HG02870 (cell line): ENCODE data around the gene CUL4A.
"Not testable (repeated sequence)": the region's sequence is repeated elsewhere in the genome, so short reads cannot be mapped to it uniquely, and the experiment has no call there.

Source experiments
- ATAC-seq: cut with Tn5 transposase; IDR thresholded peaks from one replicate; pipeline ENCODE4 v1.9.1; 2021; ENCODE audit warnings: mild to moderate bottlenecking, moderate library complexity; ENCODE audit not compliant: unreplicated experiment

Gene CUL4A

DNA sequence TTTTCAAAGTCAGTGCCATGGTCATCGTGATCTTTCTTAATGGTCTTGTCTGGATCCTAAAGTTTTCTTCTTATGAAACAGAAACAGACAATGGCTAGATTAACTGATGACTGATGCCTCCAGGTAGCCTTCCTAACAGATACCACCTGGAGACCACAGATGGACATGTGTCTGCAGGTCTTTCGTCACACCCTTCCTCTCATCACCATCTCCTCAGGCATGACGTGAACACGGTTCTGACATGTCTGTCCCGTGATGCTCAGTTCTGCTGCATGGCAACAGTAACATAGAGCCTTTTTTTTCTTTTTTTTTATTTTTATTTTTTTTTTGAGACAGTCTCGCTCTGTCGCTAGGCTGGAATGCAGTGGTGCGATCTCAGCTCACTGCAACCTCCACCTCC, 74.5 kb downstream of the CUL4A start:
- ATAC-seq, result no peak

DNA sequence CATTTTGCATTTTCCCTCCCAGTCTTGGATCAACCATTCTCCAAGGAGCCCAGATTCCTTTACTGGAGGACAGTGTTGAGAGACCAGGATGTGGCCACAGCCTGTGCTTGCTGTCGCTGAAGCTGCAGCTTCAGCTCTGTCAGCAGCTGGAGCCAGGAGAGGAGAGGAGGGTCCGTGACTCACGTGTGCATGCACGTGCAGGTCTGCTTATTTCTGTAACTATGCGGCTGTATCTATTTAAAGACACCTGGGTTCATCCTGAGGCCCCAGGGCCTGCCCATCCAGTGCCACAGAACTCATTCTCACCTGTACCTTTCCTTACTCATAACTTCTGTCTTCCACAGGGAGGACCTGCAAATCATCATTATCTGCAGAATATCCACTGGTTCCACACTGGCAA, 79.5 kb downstream of the CUL4A start:
- ATAC-seq, result no peak

DNA sequence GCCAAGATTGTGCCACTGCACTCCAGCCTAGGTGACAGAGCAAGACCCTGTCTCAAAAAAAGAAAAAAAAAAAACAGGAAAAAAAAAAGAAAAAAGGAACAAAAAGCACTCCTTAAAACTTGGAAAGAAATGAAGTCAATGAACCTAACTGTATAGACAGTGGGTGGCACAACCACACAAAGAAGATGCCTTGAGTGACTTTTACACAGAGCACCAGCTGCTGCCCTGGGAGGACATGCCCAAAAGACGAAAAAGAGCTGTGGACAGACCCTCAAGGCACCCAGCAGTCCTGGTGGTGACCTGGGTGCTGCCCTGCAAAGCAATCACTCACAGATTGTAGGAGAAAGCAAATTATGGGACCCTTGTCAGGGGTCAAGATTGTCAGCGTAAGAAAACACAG, 81.7 kb downstream of the CUL4A start:
- ATAC-seq, result no peak

DNA sequence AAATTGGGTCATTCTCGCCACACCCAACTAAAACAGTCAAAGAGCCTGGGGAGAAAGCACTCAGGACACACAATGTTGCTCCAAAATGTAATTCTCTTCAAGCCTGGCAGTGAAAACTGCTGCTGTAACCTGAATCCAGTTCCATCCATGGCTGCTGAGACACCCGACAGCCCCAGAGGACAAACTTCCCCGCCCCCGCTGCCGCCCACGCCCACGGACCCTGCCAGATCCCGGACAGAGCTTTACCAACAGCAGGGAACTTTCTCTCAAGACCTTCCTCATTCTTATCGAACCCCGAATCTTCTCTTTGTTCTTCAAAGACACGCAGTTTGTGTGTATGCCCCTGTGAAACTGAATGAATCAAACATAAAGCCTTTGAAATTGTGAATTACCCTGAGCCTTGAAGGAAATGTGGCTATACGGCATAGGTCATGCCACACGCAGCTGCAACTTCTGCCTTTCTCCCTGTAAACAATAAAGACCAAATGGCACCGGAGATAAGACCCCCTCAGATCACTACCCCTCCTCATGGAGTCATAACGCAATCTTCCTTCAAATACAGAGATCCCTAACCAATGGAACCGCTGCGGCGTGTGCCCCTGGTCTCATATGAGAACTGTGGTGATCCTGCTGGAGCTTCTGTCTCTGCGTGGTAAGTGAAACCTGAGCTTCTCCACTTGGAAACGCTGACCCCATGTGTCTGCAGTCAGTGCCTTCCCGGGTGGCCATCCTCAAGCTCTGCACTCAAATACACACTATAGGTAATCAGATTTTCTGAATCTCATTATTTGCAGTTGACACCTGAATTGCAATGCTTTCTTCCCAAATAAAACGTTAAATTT, 82.8 kb downstream of the CUL4A start:
- ATAC-seq, result no peak

DNA sequence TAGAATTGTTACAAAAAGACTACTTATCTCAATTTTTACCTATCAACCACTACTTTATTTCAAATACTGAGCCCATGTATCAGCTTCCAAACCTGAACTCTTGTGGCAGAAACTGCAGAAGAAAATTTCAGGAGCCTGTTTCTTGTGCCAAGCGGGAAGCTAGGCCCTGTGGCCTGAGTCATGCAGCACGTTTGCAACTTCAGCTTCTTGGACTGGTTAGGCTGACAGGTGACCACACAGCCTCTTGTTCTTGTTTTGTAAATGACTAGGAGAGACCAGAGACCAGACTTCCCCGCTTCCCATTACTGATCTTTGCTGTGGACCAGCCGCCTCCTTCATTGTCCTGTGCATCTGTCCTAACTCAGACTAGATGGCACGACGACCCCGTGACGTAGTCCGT, 84.3 kb downstream of the CUL4A start:
- ATAC-seq, result no peak

DNA sequence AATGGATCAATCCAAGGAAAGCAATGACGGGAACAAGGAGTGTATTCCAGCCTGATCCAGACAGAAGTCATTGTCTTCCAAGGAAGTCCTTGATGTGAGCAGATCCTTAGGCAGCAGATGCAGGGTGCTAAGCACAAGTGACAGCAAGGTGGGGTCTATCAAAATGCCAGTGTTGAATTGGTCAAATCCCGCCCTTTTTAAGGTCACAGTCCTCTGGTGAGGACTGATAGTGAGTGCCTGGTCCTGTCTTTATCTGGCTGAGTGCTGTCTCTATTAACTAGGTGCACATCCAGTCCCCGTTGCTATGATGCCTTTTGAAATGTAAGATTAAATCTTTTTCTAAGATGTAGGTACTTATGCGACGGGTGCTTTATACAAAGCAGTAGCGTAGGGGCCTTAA, 86.4 kb downstream of the CUL4A start:
- no peak for ATAC-seq

DNA sequence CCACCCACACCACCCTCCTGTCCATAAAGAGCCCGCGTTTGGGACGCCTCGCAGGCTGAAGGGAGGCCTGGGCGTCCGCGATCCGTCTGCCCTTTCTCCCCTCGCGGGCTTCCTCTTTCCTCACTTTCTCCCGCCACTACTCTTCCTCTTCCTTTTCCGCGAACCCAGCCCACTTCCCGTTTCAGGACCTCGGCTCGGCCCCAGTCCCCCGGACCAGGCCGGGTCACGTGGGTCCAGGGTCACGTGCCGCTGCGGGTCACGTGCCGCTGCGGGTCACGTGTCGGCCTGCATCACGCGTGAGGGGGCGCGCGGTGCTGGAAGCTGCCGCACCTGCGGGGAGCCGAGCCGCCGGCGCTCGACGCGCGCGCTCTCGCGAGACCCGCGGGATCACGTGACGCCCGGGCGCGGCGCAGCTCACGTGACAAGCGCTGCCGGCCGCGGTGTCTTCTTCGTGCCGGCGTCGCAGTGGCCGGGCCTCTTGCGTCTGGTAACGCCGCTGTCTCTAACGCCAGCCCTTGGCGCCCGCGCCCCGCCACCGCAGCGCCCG, 87.5 kb downstream of the CUL4A start, which contains the start of gene LAMP1:
Gene LAMP1 (plus strand): TSS at position 417 of the 547 bp plus-strand sequence. CDS start 196 bp downstream, outside the sequence.
- ATAC-seq, result peak; percentile 62

DNA sequence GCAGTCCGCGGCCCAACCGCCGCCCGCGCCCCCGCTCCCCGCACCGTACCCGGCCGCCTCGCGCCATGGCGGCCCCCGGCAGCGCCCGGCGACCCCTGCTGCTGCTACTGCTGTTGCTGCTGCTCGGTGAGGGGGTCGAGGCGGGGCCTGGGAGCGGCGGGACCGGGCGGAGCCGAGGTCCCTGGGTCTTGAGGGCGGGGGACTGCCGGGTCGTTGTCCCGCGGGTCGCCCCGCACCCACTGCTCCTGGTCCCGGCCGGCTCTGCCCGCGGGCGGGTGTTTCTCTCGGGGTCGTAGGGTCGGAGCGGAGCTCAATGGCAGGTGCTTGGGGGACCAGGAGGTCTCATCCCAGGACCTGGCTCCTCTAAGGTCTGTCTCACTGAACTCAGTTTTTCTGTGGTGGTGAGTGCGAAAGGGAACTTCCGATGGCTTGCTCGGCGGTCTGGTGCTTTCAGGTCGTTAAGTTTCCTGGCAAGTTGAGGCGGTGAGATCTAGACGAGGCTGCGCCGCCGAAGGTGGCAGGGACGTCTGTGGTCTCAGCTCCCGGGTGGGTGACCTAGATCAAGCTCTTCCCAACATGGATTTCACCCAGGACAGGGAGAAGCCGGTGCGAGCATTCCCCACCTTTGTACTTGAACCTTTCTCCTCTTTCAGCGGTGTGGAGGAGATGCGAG, 88.1 kb downstream of the CUL4A start:
- peak; percentile 35 for ATAC-seq

DNA sequence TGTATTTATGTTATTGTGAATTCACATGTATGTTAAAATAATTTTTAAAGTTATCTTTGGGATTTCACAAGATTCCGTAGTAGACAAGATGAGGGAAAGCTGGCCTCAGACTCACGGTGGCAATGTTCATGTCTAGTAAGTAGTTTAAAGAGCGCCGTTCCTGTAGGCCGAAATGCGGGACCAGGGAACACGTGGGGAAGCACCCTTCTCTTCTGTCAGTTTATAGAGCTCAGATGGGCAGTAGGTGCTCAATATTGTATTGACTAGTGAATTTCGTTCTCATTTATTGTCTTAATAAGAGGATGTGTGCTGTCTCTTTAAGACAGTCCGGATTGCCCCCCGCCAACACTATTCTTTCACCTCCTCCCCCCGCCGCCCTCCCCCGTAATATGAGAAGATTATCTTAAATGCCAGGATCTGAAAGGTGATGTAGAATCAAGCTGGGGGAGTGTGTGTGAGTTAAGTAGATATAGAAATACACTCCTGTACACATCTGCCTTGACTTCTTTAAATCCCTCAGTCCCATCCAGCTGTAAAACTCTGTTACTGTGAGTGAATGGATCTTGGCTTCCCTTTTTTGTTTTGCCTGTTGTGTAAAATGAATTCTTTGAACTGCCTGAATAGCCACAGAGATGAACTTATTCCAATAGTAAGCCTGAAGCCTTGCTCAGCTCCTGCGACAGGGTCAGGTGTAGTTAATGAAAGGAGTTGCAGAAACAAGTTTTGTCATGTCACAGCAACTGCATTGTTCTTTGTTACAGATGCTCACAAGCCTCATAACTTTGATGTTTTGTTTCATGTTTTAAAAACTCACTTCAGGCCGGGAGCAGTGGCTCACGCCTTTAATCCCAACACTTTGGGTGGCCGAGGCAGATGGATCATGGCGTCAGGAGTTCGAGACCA, 88.9 kb downstream of the CUL4A start:
- no peak for ATAC-seq

DNA sequence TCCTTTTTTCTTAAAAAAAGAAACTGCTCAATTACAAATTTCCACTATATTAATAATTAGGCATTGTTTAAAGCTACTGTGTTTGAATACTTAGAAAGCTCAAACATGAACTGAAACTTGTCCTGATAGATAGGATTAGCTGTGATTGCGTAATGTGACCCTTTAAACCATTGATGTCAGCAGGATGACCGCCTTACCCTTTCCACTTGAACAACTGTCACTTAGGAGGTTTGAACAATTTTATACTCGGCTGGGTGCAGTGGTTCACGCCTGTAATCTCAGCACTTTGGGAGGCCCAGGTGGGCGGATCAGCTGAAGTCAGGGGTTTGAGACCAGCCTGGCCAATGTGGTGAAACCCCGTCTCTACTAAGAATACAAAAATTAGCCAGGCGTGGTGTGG, 90.5 kb downstream of the CUL4A start:
- ATAC-seq, result peak; percentile 31

DNA sequence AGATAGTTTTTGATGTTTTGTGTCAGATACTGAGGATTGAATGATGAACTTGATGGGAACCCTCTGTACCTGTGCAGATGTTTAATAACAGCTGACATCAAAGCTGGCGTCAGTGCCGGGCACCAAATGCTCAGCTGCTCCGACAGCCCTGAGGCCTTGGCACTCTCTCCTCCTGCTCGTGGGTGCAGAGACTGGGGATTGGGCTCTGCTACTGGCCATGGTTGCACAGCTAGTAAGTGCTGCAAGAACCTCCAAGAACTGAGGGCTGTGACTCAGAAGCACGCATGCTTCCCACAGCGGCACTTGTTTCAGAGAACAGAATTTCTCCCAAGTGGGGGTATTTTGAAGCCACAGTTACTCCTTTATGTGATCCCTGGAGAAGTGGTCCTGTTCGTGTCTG, 93.6 kb downstream of the CUL4A start:
- ATAC-seq, result no peak

DNA sequence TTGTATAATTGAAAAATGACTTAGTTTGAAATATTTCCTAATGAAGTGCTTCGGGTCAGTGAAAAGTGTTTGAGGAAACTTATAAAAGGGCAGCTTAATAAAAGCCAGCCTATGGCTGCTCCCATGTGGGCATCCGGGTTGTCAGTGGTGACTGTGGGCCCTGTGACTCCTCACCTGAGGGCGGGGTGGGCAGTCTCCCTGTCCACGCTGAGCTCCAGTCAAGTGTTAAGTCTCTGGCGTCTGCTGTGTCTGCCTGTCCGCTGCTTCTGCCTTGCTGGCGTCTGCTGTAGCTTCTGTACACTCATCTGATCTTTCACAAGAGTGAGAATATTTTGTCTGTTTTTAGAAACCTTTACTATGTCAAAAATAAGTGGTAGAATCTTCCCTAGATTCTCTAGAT, 94.7 kb downstream of the CUL4A start:
- ATAC-seq, result no peak

DNA sequence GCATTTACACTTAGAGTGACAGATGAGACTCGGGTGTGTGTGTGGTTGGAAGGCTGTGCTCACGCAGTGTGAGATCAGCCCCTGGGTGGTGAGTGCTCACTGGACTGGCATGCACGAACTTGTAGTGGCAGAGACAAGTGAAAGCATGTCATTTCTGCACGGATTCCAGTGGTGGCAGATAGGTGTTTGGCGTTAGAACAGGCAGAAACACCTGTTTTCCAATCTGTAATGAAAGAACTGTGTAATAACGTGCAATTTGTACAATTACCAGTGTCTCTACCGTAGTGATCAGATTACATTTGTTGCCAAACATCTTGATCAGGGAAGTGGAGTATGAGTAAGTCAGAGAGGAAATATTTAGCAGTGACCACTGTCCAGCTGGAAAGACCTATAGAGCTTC, 95.8 kb downstream of the CUL4A start:
- ATAC-seq, result no peak

DNA sequence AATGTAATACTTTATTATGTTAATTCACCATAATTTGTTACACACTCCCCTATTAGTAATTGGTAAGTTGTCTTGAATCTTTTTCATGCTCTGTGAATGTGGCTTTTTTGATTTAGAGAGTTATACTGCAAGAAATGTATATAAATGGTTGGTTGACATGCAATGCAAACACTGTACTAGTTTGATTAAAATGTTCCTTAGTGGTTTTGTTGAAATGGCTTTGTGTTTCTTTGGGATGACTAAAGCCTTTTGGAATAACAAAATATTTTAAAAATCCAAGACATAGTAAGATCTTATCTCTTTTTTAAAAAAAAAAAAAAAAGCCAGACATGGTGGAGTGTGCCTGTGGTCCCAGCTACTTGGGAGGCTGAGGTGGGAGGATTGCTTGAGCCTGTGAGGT, 98.1 kb downstream of the CUL4A start:
- ATAC-seq, result no peak

DNA sequence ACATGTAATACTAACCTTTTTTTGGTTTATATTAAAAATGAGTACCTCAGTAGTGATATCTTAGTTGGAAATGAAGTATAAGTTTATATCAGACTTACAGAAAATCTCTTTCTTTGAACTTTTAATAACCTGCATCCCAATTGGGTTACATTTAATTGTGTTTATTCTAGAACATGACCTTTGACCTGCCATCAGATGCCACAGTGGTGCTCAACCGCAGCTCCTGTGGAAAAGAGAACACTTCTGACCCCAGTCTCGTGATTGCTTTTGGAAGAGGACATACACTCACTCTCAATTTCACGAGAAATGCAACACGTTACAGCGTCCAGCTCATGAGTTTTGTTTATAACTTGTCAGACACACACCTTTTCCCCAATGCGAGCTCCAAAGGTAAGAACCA, 100.1 kb downstream of the CUL4A start:
- ATAC-seq, result no peak

DNA sequence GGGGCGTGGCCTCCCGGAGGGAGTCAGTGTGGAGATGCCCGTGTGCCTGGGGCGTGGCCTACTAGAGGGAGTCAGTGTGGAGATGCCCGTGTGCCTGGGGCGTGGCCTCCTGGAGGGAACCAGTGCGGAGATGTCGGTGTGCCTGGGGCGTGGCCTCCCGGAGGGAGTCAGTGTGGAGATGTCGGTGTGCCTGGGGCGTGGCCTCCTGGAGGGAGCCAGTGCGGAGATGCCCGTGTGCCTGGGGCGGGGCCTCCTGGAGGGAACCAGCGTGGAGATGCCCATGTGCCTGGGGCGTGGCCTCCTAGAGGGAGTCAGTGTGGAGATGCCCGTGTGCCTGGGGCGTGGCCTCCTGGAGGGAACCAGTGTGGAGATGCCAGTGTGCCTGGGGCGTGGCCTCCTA, 104.7 kb downstream of the CUL4A start:
- not testable (repeated sequence) for ATAC-seq

DNA sequence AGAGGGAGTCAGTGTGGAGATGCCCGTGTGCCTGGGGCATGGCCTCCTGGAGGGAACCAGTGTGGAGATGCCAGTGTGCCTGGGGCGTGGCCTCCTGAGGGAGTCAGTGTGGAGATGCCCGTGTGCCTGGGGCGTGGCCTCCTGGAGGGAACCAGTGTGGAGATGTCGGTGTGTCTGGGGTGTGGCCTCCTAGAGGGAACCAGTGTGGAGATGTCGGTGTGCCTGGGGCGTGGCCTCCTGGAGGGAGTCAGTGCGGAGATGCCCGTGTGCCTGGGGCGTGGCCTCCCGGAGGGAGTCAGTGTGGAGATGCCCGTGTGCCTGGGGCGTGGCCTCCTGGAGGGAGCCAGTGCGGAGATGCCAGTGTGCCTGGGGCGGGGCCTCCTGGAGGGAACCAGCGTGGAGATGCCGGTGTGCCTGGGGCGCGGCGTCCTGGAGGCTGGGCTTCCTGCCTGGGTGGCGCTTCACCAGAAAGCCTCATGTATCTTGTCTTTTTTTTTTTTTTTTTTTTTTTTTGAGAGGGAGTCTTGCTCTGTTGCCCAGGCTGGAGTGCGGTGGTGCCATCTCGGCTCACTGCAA, 105.6 kb downstream of the CUL4A start:
- ATAC-seq, result not testable (repeated sequence)

DNA sequence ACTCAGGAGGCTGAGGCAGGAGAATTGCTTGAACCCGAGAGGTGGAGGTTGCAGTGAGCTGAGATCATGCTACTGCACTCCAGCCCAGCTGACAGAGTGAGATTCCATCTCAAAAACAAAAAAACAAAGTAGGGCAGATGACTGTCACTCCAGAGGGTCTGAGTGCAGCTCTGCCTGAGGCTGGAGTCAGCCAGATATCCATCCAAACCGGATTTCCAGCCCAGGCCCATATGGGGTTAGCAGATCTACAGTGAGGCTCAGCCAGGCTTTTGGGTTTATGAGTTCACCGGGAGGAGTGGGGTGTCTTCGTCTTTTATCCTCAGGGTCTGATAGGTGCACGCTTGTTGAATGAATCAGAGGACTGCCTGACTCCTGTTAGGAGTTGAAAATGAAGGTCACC, 106.6 kb downstream of the CUL4A start:
- ATAC-seq, result no peak
